ENCODE measurements around the gene USP34. TPM values are rescaled to one million over a fixed set of nuclear protein-coding genes. Genes with fewer than 3 reads are reported as not detected.
A peak's percentile ranks its signal among the peaks of the same experiment; 100 is the strongest.
"Not testable (repeated sequence)": the region's sequence is repeated elsewhere in the genome, so short reads cannot be mapped to it uniquely, and the experiment has no call there.

Gene USP34
- total RNA-seq, 1 experiment from 2014 or later = 91.4 TPM

DNA sequence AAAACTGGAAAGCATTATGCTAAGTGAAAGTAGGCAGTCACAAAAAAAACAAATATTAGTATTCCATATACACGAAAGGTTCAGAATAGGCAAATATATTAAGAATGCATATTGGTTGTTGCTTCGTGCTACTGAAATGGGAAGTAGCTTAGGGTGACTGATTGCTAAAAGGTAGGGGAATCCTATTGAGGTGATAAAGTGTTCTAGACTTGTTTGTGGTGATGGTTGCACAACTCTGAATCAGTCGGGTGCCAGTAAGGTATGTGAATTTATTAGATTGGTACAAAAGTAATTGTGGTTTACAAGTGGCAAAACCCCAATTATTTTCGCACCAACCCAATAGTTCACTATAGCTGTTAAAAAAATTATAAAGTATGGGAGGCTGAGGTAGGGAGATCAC is 20.7 kb downstream of the USP34 start:
- H3K36me3 ChIP-seq (ENCODE audit: control insufficient read depth, insufficient read depth, low read length) = no peaks in the 10 kb centered on the region
- no peak overlapping the region for H3K4me3 ChIP-seq (ENCODE audit: low read depth in 2 of 2, low read length in 2 of 2)
- BruUV-seq (replicated peaks) = TSS peak; percentile 30
- intact Hi-C loops (cut with micrococcal nuclease; ENCODE audit: unreplicated experiment) = no loop called here
- ChIA-PET POLR2A (no interaction called here), CTCF (no interaction called here)
- ATAC-seq (no peak), DNase-seq (ENCODE audit: low read depth, low spot score) (no peak)
- no peaks in the 10 kb centered on the region for H3K4me1 ChIP-seq (ENCODE audit: control insufficient read depth, insufficient read depth, low read length)
- TF ChIP-seq TCF7L2 (IDR thresholded peaks at IDR 0.05; ENCODE audit: low read depth, low read length) = no peak
- TF ChIP-seq, protein P1, sequence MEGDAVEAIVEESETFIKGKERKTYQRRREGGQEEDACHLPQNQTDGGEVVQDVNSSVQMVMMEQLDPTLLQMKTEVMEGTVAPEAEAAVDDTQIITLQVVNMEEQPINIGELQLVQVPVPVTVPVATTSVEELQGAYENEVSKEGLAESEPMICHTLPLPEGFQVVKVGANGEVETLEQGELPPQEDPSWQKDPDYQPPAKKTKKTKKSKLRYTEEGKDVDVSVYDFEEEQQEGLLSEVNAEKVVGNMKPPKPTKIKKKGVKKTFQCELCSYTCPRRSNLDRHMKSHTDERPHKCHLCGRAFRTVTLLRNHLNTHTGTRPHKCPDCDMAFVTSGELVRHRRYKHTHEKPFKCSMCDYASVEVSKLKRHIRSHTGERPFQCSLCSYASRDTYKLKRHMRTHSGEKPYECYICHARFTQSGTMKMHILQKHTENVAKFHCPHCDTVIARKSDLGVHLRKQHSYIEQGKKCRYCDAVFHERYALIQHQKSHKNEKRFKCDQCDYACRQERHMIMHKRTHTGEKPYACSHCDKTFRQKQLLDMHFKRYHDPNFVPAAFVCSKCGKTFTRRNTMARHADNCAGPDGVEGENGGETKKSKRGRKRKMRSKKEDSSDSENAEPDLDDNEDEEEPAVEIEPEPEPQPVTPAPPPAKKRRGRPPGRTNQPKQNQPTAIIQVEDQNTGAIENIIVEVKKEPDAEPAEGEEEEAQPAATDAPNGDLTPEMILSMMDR (IDR thresholded peaks at IDR 0.05) = no peak
- no peak for TF ChIP-seq POLR2AphosphoS5 (IDR thresholded peaks at IDR 0.05; ENCODE audit: low read depth, low read length)
- no peak for TF ChIP-seq SIN3A (IDR thresholded peaks at IDR 0.05; ENCODE audit: borderline replicate concordance, insufficient read depth, low read depth, low read length)
- TF ChIP-seq, protein P2, sequence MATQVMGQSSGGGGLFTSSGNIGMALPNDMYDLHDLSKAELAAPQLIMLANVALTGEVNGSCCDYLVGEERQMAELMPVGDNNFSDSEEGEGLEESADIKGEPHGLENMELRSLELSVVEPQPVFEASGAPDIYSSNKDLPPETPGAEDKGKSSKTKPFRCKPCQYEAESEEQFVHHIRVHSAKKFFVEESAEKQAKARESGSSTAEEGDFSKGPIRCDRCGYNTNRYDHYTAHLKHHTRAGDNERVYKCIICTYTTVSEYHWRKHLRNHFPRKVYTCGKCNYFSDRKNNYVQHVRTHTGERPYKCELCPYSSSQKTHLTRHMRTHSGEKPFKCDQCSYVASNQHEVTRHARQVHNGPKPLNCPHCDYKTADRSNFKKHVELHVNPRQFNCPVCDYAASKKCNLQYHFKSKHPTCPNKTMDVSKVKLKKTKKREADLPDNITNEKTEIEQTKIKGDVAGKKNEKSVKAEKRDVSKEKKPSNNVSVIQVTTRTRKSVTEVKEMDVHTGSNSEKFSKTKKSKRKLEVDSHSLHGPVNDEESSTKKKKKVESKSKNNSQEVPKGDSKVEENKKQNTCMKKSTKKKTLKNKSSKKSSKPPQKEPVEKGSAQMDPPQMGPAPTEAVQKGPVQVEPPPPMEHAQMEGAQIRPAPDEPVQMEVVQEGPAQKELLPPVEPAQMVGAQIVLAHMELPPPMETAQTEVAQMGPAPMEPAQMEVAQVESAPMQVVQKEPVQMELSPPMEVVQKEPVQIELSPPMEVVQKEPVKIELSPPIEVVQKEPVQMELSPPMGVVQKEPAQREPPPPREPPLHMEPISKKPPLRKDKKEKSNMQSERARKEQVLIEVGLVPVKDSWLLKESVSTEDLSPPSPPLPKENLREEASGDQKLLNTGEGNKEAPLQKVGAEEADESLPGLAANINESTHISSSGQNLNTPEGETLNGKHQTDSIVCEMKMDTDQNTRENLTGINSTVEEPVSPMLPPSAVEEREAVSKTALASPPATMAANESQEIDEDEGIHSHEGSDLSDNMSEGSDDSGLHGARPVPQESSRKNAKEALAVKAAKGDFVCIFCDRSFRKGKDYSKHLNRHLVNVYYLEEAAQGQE (IDR thresholded peaks at IDR 0.05; ENCODE audit: insufficient read depth in 1 of 2, low read depth in 2 of 2, low read length in 1 of 2) = no peak
- no peaks in the 10 kb centered on the region for H3K9me3 ChIP-seq (ENCODE audit: control insufficient read depth, insufficient read depth, low read depth, low read length)
- H3K27ac ChIP-seq (ENCODE audit: low read length) = no peak overlapping the region
- H3K27me3 ChIP-seq (ENCODE audit: control insufficient read depth, insufficient read depth, low read length) = no peaks in the 10 kb centered on the region
- in situ Hi-C loops (cut with HindIII; ENCODE audit: low pct_unique_long_range_greater_than_20kb, low sequenced_read_pairs) = no loop called here

DNA sequence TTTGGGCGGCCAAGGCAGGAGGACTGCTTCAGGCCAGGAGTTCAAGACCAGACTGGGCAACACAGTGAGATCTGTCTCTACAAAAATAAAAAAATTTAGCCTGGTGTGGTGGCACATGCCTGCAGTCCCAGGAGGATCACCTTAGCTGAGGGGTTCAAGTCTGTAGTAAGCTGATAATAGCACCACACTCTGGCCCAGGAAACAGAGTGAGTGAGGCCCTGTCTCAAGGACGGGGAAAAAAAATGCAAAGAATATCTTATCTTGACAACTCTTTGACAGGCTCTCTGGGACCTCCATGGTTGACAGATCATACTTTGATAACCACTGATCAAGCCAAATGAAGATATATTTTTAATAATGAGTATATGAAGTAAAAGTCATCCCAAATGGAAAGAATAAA is 22.7 kb downstream of the USP34 start:
- H3K27me3 ChIP-seq (ENCODE audit: control insufficient read depth, insufficient read depth, low read length) = no peaks in the 10 kb centered on the region
- BruUV-seq (replicated peaks) = no TSS peak
- in situ Hi-C loops (cut with HindIII; ENCODE audit: low pct_unique_long_range_greater_than_20kb, low sequenced_read_pairs) (no loop called here), intact Hi-C loops (cut with micrococcal nuclease; ENCODE audit: unreplicated experiment) (no loop called here)
- DNase-seq (ENCODE audit: low read depth, low spot score) = no peak
- no peak for ATAC-seq
- POLR2A ChIA-PET = no interaction called here
- TF ChIP-seq, protein P1 (IDR thresholded peaks at IDR 0.05) = no peak
- TF ChIP-seq, protein P2 (IDR thresholded peaks at IDR 0.05; ENCODE audit: insufficient read depth in 1 of 2, low read depth in 2 of 2, low read length in 1 of 2) = no peak
- TF ChIP-seq POLR2AphosphoS5 (IDR thresholded peaks at IDR 0.05; ENCODE audit: low read depth, low read length) (no peak), TCF7L2 (IDR thresholded peaks at IDR 0.05; ENCODE audit: low read depth, low read length) (no peak), SIN3A (IDR thresholded peaks at IDR 0.05; ENCODE audit: borderline replicate concordance, insufficient read depth, low read depth, low read length) (no peak)
- no peaks in the 10 kb centered on the region for H3K4me1 ChIP-seq (ENCODE audit: control insufficient read depth, insufficient read depth, low read length)
- CTCF ChIA-PET = no interaction called here
- no peaks in the 10 kb centered on the region for H3K9me3 ChIP-seq (ENCODE audit: control insufficient read depth, insufficient read depth, low read depth, low read length)
- H3K36me3 ChIP-seq (ENCODE audit: control insufficient read depth, insufficient read depth, low read length) = no peaks in the 10 kb centered on the region
- H3K27ac ChIP-seq (ENCODE audit: low read length) = no peak overlapping the region
- no peak overlapping the region for H3K4me3 ChIP-seq (ENCODE audit: low read depth in 2 of 2, low read length in 2 of 2)

DNA sequence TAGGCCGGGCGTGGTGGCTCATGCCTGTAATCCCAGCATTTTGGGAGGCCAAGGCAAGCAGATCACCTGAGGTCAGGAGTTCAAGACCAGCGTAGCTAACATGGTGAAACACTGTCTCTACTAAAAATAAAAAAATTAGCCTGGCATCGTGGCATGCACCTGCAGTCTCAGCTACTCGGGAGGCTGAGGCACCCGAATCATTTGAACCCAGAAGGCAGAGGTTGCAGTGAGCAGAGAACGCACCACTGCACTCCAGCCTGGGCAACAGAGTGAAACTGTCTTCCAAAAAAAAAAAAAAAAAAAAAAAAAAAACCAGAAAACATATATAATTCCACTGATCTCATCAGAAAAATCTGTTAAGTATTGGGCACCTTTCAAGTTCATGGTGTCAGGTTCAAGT is 23.9 kb downstream of the USP34 start:
- H3K36me3 ChIP-seq (ENCODE audit: control insufficient read depth, insufficient read depth, low read length); H3K4me3 ChIP-seq (ENCODE audit: low read depth in 2 of 2, low read length in 2 of 2); H3K27me3 ChIP-seq (ENCODE audit: control insufficient read depth, insufficient read depth, low read length); in situ Hi-C loops (cut with HindIII; ENCODE audit: low pct_unique_long_range_greater_than_20kb, low sequenced_read_pairs); BruUV-seq (replicated peaks); CTCF ChIA-PET; intact Hi-C loops (cut with micrococcal nuclease; ENCODE audit: unreplicated experiment); ATAC-seq; H3K27ac ChIP-seq (ENCODE audit: low read length); H3K9me3 ChIP-seq (ENCODE audit: control insufficient read depth, insufficient read depth, low read depth, low read length); H3K4me1 ChIP-seq (ENCODE audit: control insufficient read depth, insufficient read depth, low read length); DNase-seq (ENCODE audit: low read depth, low spot score): not testable (repeated sequence)
- POLR2A ChIA-PET = interaction anchor here (0.7 kb wide), 1 partner anchor 20 kb away, joined by 11 read pairs; no protein-coding TSS in a partner anchor
